OCI-LY7 (cell line): ENCODE measurements around the gene CTAG1A. TPM values are rescaled to one million over a fixed set of nuclear protein-coding genes. Genes with fewer than 3 reads are reported as not detected.

Source experiments
- BruUV-seq: library from RNA; stranded (reverse); fragments of 400-500 nt; replicated peaks from 2 replicates; lab custom pipeline; 2021; lab: Mats Ljungman, UMichigan
- CTCF ChIA-PET: fragments of 300-600 bp; sonication (Branson Sonifier 250); formaldehyde crosslinking; loops from one replicate; lab custom pipeline; 2022; ENCODE audit warnings: antibody characterized with exemption; ENCODE audit not compliant: unreplicated experiment; lab: Charles Lee
- POLR2A ChIA-PET: fragments of 300-600 bp; sonication (Branson Sonifier 250); formaldehyde crosslinking; loops from one replicate; lab custom pipeline; 2022; ENCODE audit warnings: antibody characterized with exemption; lab: Charles Lee
- DNase-seq: peaks from one replicate; pipeline ENCODE4 v3.0.0-alpha.2; 2015; ENCODE audit warnings: low spot score
- H2AFZ ChIP-seq: fragments of 200-600 bp; sonication (generic), shearing (Covaris generic); 2 replicates; pipeline ENCODE4 v1.6.1; 2014; ENCODE audit warnings: mild to moderate bottlenecking, antibody characterized with exemption, low read length, moderate library complexity
- H3K27ac ChIP-seq: fragments of 200-600 bp; sonication (generic); 2 replicates; pipeline ENCODE4 v1.5.1; 2014; ENCODE audit warnings: mixed run types, low read depth, mild to moderate bottlenecking, moderate library complexity, low read length, inconsistent platforms; ENCODE audit not compliant: poor library complexity, severe bottlenecking
- H3K36me3 ChIP-seq: fragments of 200-600 bp; sonication (generic); 2 replicates; pipeline ENCODE4 v1.6.1; 2014; ENCODE audit warnings: mild to moderate bottlenecking, antibody characterized with exemption, low read length, moderate library complexity, mixed read lengths; ENCODE audit not compliant: insufficient read depth
- H3K4me1 ChIP-seq: fragments of 200-600 bp; sonication (generic); 2 replicates; pipeline ENCODE4 v1.5.1; 2014; ENCODE audit warnings: mild to moderate bottlenecking, low read length; ENCODE audit not compliant: insufficient read depth, poor library complexity, severe bottlenecking
- H3K4me2 ChIP-seq: fragments of 200-600 bp; sonication (generic); 2 replicates; pipeline ENCODE4 v1.6.1; 2014; ENCODE audit warnings: mild to moderate bottlenecking, low read length
- H3K4me3 ChIP-seq: fragments of 200-600 bp; sonication (generic); 2 replicates; pipeline ENCODE4 v1.5.1; 2014; ENCODE audit warnings: mild to moderate bottlenecking, low read depth, low read length; ENCODE audit not compliant: poor library complexity, severe bottlenecking
- H3K79me2 ChIP-seq: fragments of 200-600 bp; sonication (generic); 2 replicates; pipeline ENCODE4 v1.6.1; 2016; ENCODE audit warnings: low read depth, mild to moderate bottlenecking, low read length, moderate library complexity, mixed read lengths; ENCODE audit not compliant: insufficient read depth
- H3K9me2 ChIP-seq: fragments of 200-600 bp; sonication (generic); 2 replicates; pipeline ENCODE4 v1.6.1; 2016; ENCODE audit warnings: mild to moderate bottlenecking, low read length, mixed read lengths; ENCODE audit not compliant: insufficient read depth
- H3K9me3 ChIP-seq: fragments of 200-600 bp; sonication (generic); 2 replicates; pipeline ENCODE4 v1.6.1; 2014; ENCODE audit warnings: mild to moderate bottlenecking, mixed run types, low read length, mixed read lengths
- H4K20me1 ChIP-seq: fragments of 200-600 bp; sonication (generic); 2 replicates; pipeline ENCODE4 v1.6.1; 2014; ENCODE audit warnings: mild to moderate bottlenecking, antibody characterized with exemption, low read length, moderate library complexity, mixed read lengths; ENCODE audit not compliant: insufficient read depth
- EZH2phosphoT487 ChIP-seq: fragments of 200-600 bp; sonication (generic); IDR thresholded peaks from 2 replicates; pipeline ENCODE4 v1.6.1; 2018; ENCODE audit warnings: low read depth, borderline replicate concordance, mild to moderate bottlenecking, mixed run types, antibody characterized with exemption, low read length, moderate library complexity, mixed read lengths
- intact Hi-C: fragments of 100-400 bp; cut with micrococcal nuclease; formaldehyde crosslinking; loops from one replicate; pipeline ENCODE4 v1.10.0; 2022; ENCODE audit not compliant: unreplicated experiment
- total RNA-seq, 2 experiments: library from RNA; depleted of rRNA in 1 of 2; stranded (reverse); fragments of >200 nt in 1 of 2; shearing (Covaris generic) in 1 of 2; gene quantifications; 2 replicates each; pipeline ENCODE4 v1.2.3, GENCODE V29; 2014 to 2022
- TF ChIP-seq, protein P1 (sequence below): fragments of 200-600 bp; sonication (generic); conservative IDR thresholded peaks from 2 replicates; pipeline ENCODE4 v1.5.1; 2014; ENCODE audit warnings: mild to moderate bottlenecking, antibody characterized with exemption, low read length, moderate library complexity, mixed read lengths

CTAG1A gene
- total RNA-seq, 2 experiments from 2014 or later, result not detected

DNA sequence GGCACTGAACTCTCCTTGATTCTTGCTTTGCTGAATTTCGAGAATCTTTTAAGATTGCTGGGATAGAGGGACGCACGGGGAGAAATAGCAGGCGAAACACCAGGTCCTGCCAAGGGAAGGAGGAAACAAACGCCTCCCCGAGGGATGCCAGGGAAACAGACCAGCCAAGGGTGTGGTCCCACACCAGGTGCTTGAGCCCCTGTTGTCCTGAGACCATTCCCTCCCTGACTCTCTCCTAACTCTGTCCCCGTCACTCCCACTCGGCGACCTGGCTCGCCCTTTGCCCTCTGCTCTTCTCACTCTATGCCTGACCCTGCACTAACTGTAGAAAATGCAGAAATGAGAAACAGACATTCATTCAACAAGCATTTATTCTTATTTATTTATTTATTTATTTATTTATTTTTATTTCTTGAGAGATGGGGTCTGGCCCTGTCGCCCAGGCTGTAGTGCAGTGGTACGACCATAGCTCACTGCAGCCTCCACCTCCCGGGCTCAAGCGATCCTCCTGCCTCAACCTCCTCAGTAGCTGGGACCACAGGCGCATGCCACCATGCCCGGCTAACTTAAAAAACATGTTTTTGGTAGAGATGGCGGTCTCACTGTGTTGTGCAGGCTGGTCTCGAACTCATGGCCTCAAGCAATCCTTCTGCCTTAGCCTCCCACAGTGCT, 18.0 kb downstream of the CTAG1A start:
- POLR2A ChIA-PET, result no interaction called here
- Histone ChIP-seq H3K9me2 (no peaks in the 10 kb centered on the region), H3K9me3 (no peaks in the 10 kb centered on the region), H3K4me3 (no peak overlapping the region), H2AFZ (no peak overlapping the region), H3K27ac (no peak overlapping the region), H3K4me1 (no peaks in the 10 kb centered on the region), H3K36me3 (no peaks in the 10 kb centered on the region), H4K20me1 (no peaks in the 10 kb centered on the region), H3K4me2 (no peak overlapping the region), H3K79me2 (no peaks in the 10 kb centered on the region)
- BruUV-seq, result no TSS peak
- CTCF ChIA-PET, result no interaction called here
- TF ChIP-seq, protein P1, sequence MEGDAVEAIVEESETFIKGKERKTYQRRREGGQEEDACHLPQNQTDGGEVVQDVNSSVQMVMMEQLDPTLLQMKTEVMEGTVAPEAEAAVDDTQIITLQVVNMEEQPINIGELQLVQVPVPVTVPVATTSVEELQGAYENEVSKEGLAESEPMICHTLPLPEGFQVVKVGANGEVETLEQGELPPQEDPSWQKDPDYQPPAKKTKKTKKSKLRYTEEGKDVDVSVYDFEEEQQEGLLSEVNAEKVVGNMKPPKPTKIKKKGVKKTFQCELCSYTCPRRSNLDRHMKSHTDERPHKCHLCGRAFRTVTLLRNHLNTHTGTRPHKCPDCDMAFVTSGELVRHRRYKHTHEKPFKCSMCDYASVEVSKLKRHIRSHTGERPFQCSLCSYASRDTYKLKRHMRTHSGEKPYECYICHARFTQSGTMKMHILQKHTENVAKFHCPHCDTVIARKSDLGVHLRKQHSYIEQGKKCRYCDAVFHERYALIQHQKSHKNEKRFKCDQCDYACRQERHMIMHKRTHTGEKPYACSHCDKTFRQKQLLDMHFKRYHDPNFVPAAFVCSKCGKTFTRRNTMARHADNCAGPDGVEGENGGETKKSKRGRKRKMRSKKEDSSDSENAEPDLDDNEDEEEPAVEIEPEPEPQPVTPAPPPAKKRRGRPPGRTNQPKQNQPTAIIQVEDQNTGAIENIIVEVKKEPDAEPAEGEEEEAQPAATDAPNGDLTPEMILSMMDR, result no peak
- TF ChIP-seq EZH2phosphoT487, result no peak
- intact Hi-C loops, result no loop called here
- no peak for DNase-seq

DNA sequence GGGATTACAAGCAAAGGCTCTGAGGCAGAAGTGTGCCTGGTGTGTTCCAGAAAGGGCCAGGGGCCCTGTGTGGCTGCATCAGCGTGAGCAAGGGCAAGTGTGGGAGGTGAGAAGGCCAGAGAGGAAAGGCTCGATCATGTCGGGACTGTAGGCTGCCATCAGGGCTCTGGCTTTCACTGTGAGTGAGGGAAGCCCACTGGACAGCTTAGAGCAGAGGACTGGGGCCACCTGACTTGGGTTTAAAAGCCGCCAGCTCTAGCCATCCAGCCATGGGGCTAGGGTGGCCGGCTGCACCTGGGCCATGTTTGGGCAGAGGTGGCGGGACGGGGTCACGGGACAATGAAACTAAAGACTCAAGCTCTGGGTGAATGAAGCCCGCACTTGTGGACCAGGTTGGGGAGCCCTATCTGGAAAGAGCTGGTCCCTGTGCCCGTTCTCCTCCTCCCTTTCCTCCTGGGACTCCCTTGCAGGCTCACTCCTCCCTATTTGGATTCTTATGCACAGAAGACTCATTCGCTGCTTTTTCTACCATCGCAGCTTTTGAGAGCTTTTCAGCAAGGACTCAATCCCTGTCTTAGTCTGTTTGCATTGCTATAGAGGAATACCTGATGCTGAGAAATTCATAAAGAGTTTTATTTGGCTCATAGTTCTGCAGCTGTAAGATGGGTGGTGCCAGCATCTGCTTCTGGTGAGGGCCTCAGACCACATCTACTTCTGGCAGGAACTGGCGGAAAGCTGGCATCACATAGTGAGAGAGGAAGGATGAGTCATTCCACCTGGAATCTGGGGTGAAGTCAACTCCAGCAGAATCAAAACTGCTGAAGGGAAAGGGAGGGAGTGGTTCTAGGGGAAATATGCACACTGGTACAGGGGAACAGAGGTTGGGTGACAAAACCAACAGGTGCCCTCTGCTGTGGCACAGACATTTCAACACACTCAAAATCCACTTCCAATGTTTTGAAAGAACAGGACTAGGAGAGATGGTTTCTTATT, 18.8 kb downstream of the CTAG1A start:
- BruUV-seq, result no TSS peak
- Histone ChIP-seq H3K79me2 (no peaks in the 10 kb centered on the region), H3K9me2 (no peaks in the 10 kb centered on the region), H2AFZ (no peak overlapping the region), H3K4me1 (no peaks in the 10 kb centered on the region), H4K20me1 (no peaks in the 10 kb centered on the region), H3K9me3 (no peaks in the 10 kb centered on the region), H3K4me3 (no peak overlapping the region), H3K36me3 (no peaks in the 10 kb centered on the region), H3K4me2 (no peak overlapping the region), H3K27ac (no peak overlapping the region)
- CTCF ChIA-PET, result no interaction called here
- intact Hi-C loops, result no loop called here
- DNase-seq, result no peak
- POLR2A ChIA-PET, result no interaction called here
- TF ChIP-seq EZH2phosphoT487, result no peak
- TF ChIP-seq, protein P1, result no peak
